Retinal pigment epithelial cell (primary cell): ENCODE data around the gene GRID1.

Experiments
- DNase-seq: peaks from one replicate; pipeline ENCODE4 v3.0.0-alpha.2; 2010; ENCODE audit warnings: low read depth
- H3K4me3 ChIP-seq: 2 replicates; pipeline ENCODE4 v1.5.1; 2011; ENCODE audit warnings: mild to moderate bottlenecking, low read length, control low read depth, moderate library complexity
- TF ChIP-seq, protein P1 (sequence below): conservative IDR thresholded peaks from 2 replicates; pipeline ENCODE4 v1.5.1; 2011; ENCODE audit warnings: low read depth, low read length, control low read depth, inconsistent platforms

GRID1 gene

DNA sequence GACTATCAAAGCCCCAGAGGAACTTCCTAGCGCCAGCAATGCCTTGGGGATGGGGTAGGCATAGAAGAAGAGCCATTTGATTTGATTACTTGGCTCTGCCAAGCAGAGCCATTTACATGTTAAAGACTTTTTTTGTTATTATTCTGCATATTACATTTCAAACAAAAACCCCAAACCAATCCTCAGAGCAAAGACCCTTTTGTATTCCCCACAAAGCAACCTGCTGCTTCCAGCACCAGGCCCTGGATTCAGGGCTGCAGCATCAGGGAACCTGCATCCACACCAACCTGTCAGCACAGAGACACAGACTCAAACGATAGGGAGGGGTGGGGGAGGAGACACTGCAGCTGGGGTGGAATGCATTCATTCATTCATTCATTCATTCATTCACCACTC, 73.2 kb downstream of the GRID1 start:
- H3K4me3 ChIP-seq: no peak overlapping the region
- no peak for DNase-seq
- TF ChIP-seq, protein P1, sequence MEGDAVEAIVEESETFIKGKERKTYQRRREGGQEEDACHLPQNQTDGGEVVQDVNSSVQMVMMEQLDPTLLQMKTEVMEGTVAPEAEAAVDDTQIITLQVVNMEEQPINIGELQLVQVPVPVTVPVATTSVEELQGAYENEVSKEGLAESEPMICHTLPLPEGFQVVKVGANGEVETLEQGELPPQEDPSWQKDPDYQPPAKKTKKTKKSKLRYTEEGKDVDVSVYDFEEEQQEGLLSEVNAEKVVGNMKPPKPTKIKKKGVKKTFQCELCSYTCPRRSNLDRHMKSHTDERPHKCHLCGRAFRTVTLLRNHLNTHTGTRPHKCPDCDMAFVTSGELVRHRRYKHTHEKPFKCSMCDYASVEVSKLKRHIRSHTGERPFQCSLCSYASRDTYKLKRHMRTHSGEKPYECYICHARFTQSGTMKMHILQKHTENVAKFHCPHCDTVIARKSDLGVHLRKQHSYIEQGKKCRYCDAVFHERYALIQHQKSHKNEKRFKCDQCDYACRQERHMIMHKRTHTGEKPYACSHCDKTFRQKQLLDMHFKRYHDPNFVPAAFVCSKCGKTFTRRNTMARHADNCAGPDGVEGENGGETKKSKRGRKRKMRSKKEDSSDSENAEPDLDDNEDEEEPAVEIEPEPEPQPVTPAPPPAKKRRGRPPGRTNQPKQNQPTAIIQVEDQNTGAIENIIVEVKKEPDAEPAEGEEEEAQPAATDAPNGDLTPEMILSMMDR: no peak

DNA sequence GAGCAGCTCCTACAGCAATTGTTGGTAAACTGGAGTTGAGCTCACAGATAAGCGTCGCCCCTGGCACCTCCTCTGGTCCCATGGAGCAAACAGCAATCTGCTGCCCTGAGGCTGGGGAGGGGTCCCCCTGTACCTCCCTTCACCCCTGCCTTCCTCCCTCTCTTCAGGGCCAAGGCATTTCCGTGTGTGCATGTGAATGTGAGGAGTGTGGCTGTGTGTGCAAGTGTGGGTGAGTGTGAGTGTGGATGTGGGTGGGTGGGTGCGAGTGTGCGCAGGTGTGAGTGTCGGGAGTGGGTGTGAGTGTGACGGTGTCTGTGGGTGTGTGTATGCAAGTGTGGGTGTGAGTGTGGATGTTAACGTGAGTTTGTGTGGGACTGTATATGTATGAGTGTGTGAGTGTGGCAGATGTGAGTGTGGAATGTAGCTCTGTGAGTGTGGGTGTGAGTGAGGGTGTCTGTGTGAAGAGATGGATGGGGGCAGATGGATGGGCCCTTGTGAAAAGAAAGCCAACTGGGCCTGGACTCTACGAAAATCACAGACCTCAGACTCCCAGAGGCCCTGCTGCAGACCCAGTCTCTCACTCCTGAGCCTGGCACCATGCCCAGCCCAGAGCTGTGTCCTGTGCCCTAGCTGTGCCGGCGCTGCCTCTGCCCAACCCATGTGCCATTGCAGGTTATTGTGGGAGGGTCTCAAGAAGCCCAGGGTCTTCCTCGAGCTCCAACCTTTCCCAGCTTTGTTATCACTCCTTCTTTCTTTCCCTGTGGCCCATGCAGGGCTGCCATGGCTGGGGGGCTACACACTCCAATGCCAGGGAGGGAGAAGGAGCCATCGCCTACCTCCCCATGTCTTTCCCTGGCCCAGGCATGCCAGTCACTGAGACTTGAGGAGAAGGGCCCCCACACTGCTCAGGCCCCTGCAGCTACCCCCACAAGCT, 73.9 kb downstream of the GRID1 start:
- H3K4me3 ChIP-seq: no peak overlapping the region

DNA sequence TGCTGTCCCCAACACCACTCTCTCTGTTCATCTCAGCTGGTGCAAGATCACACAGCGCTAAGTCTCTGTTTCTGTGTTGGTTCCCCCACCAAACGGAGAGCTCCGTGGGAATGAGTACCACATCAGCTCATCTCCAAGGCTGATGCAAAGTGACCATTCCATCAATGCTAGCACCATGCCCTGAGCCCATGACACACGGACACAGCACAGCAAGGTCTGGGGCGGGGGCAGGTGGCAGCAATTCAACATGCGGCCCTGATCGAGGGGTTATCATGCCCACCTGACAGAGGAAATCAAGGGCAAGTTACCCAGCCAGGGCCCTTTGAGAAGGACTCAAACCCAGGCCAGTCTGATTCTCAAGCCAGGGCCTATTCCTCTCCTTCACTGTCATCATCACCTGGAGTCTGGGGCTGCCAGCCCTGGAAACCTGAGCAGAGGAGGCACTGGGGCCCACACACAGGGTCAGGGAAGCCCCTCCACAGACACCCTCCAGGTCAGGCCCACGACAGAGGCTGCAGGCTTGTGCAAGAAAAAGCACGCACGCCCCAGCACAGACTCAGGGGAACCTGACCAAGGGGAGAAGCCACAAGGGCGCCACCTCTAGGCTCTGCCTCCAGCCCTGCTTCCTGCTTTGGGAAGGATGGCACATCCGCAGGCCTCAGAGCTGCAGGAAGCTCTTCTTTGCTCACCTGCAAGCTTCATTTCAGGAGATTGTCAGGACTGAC, 74.8 kb downstream of the GRID1 start:
- no peak overlapping the region for H3K4me3 ChIP-seq
- TF ChIP-seq, protein P1: no peak
- DNase-seq: no peak

More for the DNA sequence above, 73.9 kb downstream of the GRID1 start:
- TF ChIP-seq, protein P1: no peak
- no peak for DNase-seq

DNA sequence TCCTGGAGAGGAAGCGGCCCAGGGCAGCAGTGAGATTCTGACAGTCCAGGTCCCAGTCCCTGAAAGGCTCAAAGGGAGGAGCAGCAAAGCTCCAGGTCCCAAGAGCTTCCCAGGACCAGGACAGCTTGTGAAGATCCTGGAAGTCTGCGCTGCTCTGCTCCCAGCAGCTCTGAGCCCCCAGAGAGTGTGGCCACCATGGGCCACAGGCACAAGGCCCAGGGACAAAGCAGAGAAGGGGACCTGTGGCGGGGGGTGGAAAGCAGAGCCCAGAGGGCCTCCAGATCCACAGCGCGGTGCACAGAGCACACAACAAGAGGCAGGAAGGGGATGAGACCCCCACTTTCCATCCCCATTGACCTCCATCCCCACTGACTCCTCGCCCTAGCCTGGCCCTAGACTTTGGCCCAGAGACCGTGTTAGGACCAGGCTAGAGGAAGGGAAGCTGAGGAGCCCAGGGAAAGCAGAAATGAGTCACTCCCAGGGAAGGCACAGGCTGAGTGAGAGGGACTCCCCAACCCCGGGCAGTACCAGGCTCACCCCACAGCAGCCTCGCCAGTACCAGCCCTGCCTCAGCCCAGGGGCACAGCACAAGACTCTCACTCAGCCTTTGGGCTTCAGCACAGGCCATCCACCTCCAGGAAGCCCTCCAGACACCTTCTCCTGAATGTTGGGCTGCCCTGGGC, 75.5 kb downstream of the GRID1 start:
- no peak overlapping the region for H3K4me3 ChIP-seq

DNA sequence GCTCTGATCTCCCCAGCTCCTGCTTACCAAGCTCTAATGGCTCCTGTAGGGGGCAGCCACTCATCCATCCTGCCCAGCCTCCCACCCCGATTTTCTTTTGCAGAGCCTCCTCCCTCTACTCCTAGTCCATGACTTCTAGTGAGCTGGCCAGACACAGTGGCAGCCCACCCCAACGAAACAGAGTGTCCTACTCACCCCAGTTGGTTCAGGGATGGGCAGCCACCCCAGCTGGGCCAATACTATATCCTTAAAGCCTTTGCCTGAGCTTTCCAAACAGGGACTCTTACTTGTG, 77.1 kb downstream of the GRID1 start:
- H3K4me3 ChIP-seq: no peak overlapping the region
- TF ChIP-seq, protein P1: no peak
- no peak for DNase-seq

More for the DNA sequence above, 75.5 kb downstream of the GRID1 start:
- no peak for DNase-seq
- TF ChIP-seq, protein P1: no peak

DNA sequence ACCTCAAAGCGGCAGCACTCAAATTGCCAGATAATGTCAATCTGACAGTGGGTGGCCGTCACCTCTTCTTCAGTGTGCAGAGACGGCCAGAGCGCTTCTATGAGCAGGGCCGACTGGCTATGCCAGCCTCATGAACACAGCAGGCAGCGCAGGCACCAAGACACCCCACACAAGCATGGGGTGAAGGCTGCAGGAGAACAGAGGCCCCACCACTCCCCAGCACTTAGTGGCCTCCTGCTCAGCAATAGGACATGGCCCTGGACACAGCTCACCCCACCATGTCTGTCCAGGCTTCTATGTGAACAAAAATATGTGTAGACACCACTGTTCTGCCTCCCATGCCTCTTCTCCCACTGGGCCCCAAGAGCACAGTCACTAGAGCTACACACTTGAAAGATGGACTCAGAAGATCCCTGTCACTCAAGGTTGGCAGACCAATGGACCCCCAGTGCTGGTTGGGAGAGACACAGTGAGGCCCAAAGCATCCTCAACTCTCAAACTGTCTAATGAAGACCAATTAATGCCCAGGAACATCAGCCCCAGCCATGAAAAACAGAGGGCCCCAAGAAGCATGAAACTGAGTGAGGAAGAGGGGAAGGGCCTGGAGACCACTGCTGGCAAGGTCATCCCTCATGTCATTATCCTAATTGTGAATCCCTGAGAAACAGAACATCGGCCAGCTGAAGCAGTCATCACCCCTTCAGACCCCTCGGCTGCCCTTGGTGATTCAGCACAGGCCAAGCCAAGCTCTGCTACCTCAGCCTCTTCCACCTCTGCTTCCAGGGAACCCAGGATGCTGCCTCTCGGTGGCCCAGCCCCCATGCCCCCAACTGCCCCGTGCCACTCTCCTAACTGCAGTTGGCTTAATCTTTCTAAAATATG, 77.7 kb downstream of the GRID1 start:
- TF ChIP-seq, protein P1: no peak
- no peak for DNase-seq
- H3K4me3 ChIP-seq: no peak overlapping the region
